ENCODE results near the gene PEAK1. TPM values are rescaled to one million over a fixed set of nuclear protein-coding genes. Genes with fewer than 3 reads are reported as not detected.
"Not testable (repeated sequence)": the region's sequence is repeated elsewhere in the genome, so short reads cannot be mapped to it uniquely, and the experiment has no call there.

PEAK1 gene
- total RNA-seq, 1 donor from 2014 or later, result 27.7 TPM

- intact Hi-C loops (cut with DNase I), result loop anchor here (5.0 kb wide), 1 partner anchor 867 kb away; no protein-coding TSS in a partner anchor
- H3K9me3 ChIP-seq, result no peaks in the 10 kb centered on the region
- DNase-seq (ENCODE audit: extremely low spot score in 2 of 2), result no peak
- no peak overlapping the region for H3K4me3 ChIP-seq
- H3K27ac ChIP-seq, result no peak overlapping the region
- no peak for TF ChIP-seq POLR2AphosphoS5 (IDR thresholded peaks at IDR 0.05; ENCODE audit: insufficient read depth in 1 of 2, low read depth in 1 of 2)
- TF ChIP-seq POLR2A (IDR thresholded peaks at IDR 0.05), result no peak
- no peak for TF ChIP-seq CTCF (IDR thresholded peaks at IDR 0.05)
- H3K27me3 ChIP-seq, result no peaks in the 10 kb centered on the region
- peaks cover 0 to 10% of the 10 kb centered on the region in 2 donors for H3K36me3 ChIP-seq
- peaks cover 22% of the 10 kb centered on the region for H3K4me1 ChIP-seq
Observed at GRCh38 chr15:77185242-77185785, 234.6 kb downstream of the PEAK1 start.

- H3K27ac ChIP-seq; H3K27me3 ChIP-seq; DNase-seq (ENCODE audit: extremely low spot score in 2 of 2); intact Hi-C loops (cut with DNase I); H3K4me3 ChIP-seq; H3K9me3 ChIP-seq: not testable (repeated sequence)
- Histone ChIP-seq H3K36me3 (peaks cover 0 to 10% of the 10 kb centered on the region in 2 donors), H3K4me1 (peaks cover 25% of the 10 kb centered on the region)
Observed at GRCh38 chr15:77184352-77184751, 235.6 kb downstream of the PEAK1 start.

- intact Hi-C loops (cut with DNase I), result no loop called here
- TF ChIP-seq POLR2AphosphoS5 (IDR thresholded peaks at IDR 0.05; ENCODE audit: insufficient read depth in 1 of 2, low read depth in 1 of 2) (no peak), POLR2A (IDR thresholded peaks at IDR 0.05) (no peak), CTCF (IDR thresholded peaks at IDR 0.05) (no peak)
- no peak overlapping the region for H3K27ac ChIP-seq
- H3K9me3 ChIP-seq, result no peaks in the 10 kb centered on the region
- peaks cover 25% of the 10 kb centered on the region for H3K4me1 ChIP-seq
- H3K4me3 ChIP-seq, result no peak overlapping the region
- H3K27me3 ChIP-seq, result no peaks in the 10 kb centered on the region
- peaks cover 0 to 10% of the 10 kb centered on the region in 2 donors for H3K36me3 ChIP-seq
- no peak for DNase-seq (ENCODE audit: extremely low spot score in 2 of 2)
Observed at GRCh38 chr15:77183066-77183465, 236.8 kb downstream of the PEAK1 start.

- no peak for TF ChIP-seq POLR2AphosphoS5 (IDR thresholded peaks at IDR 0.05; ENCODE audit: insufficient read depth in 1 of 2, low read depth in 1 of 2)
- no peak for TF ChIP-seq CTCF (IDR thresholded peaks at IDR 0.05)
- TF ChIP-seq POLR2A (IDR thresholded peaks at IDR 0.05), result no peak
- DNase-seq (ENCODE audit: extremely low spot score in 2 of 2), result no peak
- peaks cover 9% of the 10 kb centered on the region for H3K4me1 ChIP-seq
- H3K9me3 ChIP-seq, result no peaks in the 10 kb centered on the region
- H3K36me3 ChIP-seq, result peaks cover 0 to 10% of the 10 kb centered on the region in 2 donors
- no peaks in the 10 kb centered on the region for H3K27me3 ChIP-seq
- intact Hi-C loops (cut with DNase I), result no loop called here
- H3K4me3 ChIP-seq, result no peak overlapping the region
- no peak overlapping the region for H3K27ac ChIP-seq
Observed at GRCh38 chr15:77181305-77182074, 238.4 kb downstream of the PEAK1 start.

- H3K4me1 ChIP-seq, result peaks cover 9% of the 10 kb centered on the region
- no peak overlapping the region for H3K27ac ChIP-seq
- no peak overlapping the region for H3K4me3 ChIP-seq
- no peak for DNase-seq (ENCODE audit: extremely low spot score in 2 of 2)
- H3K36me3 ChIP-seq, result peaks cover 0 to 10% of the 10 kb centered on the region in 2 donors
- H3K9me3 ChIP-seq, result no peaks in the 10 kb centered on the region
- TF ChIP-seq CTCF (IDR thresholded peaks at IDR 0.05) (no peak), POLR2AphosphoS5 (IDR thresholded peaks at IDR 0.05; ENCODE audit: insufficient read depth in 1 of 2, low read depth in 1 of 2) (no peak), POLR2A (IDR thresholded peaks at IDR 0.05) (no peak)
- H3K27me3 ChIP-seq, result no peaks in the 10 kb centered on the region
- intact Hi-C loops (cut with DNase I), result no loop called here
Observed at GRCh38 chr15:77180757-77181156, 239.1 kb downstream of the PEAK1 start.

Measured in vagina (tissue), 2 donors.